HG02763 (cell line): ENCODE results near the gene SLIT1.

Experiments
- ATAC-seq: cut with Tn5 transposase; IDR thresholded peaks from one replicate; pipeline ENCODE4 v1.9.1; 2021; ENCODE audit warnings: mild to moderate bottlenecking, moderate library complexity; ENCODE audit not compliant: unreplicated experiment

SLIT1 gene

GRCh38 chr10:97117372-97117771, 68.4 kb downstream of the SLIT1 start:
- ATAC-seq = no peak

DNA sequence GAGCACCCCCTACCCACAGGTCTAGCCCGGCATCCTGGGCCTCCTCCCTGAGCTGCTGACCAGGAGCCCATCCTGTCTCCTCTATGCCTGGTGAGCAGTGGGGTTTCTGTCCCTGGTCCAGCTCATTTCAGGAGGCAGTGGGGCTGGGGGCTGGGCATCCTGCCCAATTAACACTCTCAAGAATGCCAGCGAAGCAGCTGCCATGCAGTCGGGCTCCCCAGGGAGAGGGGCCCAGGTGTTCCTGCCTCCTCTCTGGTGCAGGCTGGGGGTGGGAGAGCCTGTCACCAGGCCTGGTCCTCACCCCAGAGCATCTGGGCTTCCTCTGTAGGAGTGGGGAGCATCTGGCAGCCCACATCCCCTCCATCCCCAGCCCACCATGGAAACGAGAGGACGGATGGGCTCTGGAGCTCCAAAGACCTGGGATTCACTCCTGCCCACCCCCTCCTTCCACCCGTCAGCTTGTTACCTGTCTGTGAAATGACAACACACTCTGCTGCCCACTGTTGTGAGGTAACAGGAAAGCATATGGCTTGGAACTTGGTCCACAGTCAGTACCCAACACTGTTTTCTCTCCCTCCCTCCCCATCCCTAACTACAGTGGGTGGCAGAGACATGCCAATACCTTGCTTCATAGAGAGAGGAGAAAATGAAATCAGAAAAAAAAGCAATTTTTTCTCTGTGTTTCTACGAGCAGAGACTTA, 69.1 kb downstream of the SLIT1 start:
- ATAC-seq = no peak

DNA sequence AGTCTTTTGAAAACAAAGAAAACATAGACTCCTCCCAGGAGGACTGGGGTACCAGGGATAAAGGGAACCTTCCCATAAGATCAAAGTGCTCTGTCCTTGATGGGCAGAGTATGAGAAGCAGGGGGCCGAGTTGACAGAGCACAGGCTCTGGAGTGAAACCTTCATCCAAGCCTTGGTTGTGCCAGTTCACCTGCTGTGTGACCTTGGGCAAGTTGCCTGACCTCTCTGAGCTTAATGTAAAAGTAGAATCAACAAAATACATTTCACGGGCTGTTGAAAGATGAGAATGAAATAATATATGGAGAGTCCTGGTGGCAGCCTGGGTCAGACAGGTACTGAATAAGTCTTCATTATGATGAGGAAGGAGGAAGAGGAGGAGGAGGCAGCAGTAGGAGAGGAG, 69.9 kb downstream of the SLIT1 start:
- ATAC-seq = no peak

DNA sequence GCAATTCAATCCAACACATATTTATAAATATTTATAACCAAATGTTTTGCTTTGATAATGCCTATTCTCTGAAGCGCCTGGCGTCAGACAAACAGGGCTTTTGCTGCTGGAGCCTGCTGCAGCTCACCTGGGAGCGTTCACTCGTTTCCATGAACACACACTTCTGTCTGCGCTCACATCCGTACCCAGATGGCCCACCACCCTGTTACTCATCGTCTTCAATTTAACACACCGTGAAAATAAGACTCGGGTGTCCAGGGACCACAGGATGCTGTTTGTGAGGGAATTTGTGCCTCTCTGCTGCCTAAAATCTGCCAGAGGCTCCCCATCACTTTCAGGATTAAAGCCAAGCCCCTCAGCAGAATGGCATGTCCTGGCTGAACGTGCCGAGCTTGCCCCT, 74.1 kb downstream of the SLIT1 start:
- ATAC-seq = no peak

DNA sequence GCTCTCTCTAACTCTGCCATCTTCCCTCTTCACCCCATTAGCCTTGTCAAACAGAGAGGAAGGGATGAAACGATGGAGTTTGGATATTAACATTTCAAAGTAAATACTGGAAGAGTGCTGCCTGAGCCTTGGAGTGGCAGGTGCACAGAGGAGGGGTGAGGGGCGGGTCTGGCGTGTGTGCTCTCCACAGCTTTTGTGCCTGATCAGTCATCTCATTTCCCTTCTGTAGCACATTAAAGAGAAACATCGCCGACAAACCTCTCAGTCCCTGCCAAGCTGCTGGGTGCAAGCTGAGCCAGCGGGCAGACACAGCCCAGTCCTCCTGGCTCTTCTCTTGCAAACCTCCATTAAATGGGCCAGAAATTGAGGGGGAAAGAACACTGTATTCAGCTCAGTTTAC, 76.2 kb downstream of the SLIT1 start:
- no peak for ATAC-seq

- ATAC-seq = no peak
Observed at GRCh38 chr10:97107551-97107950, 78.2 kb downstream of the SLIT1 start.

- ATAC-seq = no peak
Observed at GRCh38 chr10:97106207-97106606, 79.6 kb downstream of the SLIT1 start.

DNA sequence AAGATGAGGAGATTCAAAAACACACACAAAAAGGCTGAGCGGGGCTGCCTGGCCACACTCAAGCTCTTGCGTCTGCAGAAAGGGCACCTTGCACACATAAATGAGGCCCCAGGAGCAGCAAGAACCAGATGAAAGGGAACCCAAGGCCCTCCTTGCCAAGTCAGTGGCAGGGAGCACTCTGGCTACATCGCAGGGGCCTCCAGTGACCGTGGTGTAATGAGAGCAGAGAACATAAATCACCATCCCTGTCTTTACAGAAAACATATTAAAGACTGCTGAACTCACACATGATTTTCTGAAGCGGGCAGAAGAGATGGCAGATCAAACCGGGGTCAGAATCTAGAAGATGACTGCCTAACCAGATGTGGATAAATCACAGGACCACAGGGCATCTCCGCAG, 80.5 kb downstream of the SLIT1 start:
- no peak for ATAC-seq

DNA sequence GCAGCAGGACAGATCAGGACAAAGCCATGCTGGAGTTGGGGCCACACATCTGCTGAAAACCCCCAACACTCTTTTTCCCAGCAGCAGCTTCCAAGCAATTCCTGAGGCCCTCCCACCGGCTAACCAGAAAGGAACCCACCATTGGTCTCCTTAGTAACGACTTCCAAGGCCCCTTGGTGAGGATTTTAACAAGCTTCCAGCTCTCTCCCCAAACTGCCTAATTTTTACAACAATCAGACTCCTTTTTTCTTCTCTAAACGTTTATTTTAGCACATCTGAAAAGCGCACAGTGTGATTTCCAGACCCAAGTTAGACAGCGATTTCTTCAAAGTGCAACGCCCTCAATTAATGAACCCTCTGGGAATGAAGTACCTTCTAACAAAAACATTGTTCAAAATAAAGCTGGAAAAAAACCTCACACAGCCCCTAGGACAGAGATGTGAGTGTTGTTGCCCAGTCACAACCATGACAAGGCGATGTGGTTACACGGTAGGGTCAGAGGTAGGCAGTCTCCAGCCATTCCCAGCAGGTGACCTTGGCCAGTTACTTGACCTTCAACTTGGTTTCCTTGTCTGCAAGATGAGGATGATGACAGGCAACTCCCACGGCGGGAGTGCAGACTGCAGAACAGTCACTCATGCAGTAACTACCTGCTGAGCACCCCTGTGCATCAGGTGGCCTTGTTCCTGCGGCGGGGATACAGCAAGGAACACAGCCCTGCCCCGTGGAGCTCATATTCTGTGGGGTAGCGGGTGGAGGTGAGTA, 82.3 kb downstream of the SLIT1 start:
- no peak for ATAC-seq

DNA sequence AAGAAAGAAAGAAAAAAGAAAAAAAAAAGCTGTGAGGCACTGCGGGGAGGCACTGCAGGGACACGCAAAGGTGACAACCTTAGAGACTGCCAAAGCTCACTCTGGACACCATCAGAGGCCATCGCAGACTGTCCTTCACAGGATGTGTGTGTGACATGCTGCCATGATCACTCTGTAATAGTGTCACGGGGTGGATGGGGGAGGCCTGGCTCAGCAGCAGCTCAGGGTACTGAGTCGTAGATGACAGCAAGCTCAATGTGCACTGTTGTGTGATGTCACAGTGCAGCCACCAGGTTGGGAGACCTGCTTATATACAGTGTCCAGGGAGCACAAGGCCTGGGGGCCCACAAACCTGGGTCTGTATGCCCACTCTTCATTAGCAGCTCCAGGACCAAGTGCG, 83.3 kb downstream of the SLIT1 start:
- no peak for ATAC-seq

DNA sequence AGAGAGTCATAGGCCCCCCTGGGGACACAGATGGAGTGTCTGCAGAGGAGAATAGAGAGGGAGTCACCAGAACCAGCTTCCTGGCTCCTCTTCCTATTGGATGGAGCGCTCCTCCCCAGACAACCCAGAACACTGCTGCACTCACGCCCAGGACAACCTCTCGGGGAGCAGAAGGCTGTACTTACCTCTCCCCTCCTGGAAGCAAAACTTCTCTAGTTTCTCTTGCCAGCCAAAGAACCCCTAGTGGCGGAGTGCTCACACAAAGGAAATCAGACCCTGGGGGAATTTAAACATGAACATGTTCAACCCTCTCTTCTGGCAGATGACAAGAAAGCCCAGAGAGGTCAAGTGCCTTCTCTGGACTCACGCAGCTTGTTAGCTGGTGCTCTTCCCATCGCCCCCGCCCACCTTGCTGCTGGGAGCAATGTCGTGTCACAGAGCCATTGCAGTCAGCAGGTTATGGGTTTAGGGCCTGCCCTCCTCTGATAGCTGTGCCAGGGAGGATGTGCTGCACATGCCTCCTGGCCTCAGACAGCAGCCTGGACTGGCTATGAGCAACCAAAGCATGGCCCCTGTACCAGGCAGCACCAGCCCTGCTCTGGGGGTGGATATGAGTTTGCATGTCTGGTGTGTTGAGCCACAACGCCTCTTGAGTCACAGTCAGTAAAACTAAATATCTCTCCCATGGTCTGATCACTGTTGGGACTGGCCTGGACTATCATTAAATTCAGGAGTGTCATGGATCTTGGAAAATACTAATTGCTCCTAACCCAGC, 84.4 kb downstream of the SLIT1 start:
- no peak for ATAC-seq

DNA sequence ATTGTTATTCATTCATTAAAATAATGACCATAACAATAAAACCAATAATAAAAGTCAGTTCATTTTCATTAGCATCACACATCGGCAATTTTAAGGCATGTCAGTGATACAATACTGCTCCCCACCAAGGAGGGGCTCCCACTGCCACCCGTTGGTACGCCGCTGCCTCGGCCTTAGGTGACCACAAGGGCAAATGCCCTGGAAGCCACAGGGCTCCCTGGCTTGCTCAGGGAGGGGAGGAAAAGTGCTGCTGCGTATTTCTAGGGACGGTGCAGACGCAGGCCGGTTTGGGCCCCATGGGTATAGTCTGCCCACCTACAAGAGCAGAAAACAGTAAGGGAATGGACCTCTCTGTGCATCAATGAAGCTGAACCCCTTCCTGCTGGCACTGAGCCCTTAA, 85.1 kb downstream of the SLIT1 start:
- ATAC-seq = no peak

DNA sequence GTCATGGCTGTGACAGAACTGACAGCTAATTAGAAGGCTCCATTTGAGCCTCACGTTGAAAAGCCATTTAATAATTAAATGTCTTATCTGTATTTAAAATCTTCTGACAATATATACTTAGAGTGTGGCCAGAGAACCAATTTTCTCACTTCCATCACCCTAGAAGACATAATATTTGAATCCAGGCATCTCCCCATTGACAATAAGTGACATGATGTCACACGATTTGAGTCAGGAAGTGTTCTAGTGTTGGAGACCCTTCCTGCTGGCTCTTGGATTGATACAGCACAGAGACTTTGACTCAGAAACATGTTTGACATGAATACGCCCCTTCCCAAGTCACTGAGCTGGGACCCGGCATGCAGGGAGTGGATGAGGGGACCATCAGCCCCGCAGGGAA, 85.9 kb downstream of the SLIT1 start:
- no peak for ATAC-seq

DNA sequence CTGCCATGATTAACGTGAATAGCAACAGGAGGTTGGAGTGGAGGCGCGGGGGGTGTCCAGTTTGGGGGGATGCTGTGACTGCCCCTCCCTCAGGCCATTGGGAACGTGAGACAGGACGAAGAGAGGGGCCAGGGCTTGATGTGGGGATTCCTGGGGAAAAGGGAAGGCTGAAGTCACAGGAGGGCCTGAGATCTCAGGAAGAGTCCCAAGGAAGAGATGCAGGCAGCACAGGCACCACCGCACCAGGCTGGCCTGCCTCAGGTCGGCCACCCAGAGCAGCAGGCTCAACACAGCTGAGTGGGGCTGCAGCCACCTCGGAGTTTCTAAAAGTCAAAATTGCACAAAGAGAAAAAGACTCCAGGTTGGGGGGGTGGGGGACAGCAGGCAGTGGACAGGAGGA, 86.7 kb downstream of the SLIT1 start:
- ATAC-seq = no peak

DNA sequence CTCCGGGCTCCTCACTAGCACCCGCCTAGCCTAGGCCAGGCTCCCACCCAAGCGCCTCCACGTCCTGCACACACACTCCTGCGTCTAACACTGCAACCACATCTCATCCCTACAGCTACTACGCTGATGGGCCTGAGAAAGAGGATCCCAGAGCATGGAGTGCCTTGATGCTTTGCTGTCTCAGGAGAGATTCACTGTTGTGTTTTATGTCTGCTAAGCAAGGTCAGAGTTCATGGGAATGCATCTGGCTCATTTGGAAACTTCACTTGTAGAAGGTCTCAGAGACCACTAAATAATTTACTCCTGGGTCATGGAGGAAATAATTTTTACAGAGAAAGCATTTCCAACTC, 88.7 kb downstream of the SLIT1 start:
- no peak for ATAC-seq

DNA sequence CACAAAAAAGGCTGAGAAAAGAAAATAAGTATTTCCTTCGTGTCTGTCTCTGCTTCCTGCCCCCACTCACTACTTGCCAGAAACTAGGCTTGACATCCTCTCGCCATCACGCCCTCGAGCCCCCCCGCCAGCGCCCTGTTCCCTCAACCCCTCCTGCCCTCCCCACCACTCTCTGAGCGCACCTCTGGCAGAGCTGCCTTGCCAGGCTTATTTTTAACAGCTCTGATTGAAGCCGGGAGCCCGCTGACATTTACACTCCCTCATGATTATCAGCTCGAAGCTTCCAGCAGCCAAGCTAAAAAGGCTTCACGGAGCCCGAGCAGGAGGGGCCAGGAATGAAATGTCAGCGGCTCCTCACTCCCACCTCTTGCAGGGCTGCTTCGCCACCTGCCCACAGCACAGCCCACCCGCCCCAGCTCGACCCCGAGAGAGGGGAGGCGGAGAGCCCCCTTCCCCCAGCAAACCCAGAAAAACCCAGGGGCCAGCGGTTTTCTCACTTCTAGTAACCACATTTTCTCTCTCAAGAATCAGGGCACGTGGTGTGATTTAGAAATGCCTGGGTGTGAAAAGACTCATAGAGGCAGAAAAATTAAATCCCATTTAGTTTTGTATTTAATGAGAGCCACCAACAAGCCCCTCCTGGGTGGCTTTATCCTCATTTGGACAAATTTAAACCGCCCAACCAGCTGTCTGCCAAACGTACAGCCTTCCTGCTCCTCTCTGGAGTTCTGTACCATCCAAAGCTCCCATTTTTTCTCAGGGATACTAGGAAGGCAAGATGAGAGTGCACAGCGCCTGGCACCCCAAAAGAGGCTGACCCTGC, 89.3 kb downstream of the SLIT1 start:
- no peak for ATAC-seq

GRCh38 chr10:97095701-97096260, 90.0 kb downstream of the SLIT1 start:
- no peak for ATAC-seq

GRCh38 chr10:97090644-97091043, 95.1 kb downstream of the SLIT1 start:
- no peak for ATAC-seq

DNA sequence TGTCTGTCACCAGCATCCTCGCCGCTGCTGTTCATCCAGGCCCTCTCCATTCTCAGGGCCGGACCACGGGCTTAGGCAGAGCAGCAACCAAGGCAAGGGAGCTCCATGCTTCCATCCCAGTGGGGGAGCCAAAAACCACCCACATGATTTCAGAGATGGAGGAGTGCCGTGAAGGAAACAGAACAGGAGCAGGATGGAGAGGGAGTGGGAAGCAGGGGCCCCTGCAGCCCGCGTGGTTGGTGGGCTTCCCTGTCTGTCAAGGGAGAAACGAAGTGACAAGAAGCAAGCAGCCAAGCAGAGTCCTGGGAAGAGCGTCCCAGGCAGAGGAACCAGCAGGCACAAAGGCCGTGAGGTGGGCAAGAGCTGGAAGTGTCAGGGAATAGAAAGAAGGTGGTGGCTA, 95.7 kb downstream of the SLIT1 start:
- ATAC-seq = no peak

- no peak for ATAC-seq
Observed at GRCh38 chr10:97089209-97089870, 96.4 kb downstream of the SLIT1 start.
